ENCODE data around the gene NT5E.

- TF ChIP-seq, protein P1, sequence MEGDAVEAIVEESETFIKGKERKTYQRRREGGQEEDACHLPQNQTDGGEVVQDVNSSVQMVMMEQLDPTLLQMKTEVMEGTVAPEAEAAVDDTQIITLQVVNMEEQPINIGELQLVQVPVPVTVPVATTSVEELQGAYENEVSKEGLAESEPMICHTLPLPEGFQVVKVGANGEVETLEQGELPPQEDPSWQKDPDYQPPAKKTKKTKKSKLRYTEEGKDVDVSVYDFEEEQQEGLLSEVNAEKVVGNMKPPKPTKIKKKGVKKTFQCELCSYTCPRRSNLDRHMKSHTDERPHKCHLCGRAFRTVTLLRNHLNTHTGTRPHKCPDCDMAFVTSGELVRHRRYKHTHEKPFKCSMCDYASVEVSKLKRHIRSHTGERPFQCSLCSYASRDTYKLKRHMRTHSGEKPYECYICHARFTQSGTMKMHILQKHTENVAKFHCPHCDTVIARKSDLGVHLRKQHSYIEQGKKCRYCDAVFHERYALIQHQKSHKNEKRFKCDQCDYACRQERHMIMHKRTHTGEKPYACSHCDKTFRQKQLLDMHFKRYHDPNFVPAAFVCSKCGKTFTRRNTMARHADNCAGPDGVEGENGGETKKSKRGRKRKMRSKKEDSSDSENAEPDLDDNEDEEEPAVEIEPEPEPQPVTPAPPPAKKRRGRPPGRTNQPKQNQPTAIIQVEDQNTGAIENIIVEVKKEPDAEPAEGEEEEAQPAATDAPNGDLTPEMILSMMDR (IDR thresholded peaks at IDR 0.05): no peak
- no peak for TF ChIP-seq EZH2 (IDR thresholded peaks at IDR 0.05)
Observed at GRCh38 chr6:85473748-85474147, 23.9 kb downstream of the NT5E start.
